ENCODE data around the gene ACADS. TPM values are rescaled to one million over a fixed set of nuclear protein-coding genes. Genes with fewer than 3 reads are reported as not detected.

ACADS gene
- total RNA-seq, 1 donor from 2014 or later = 20.0 TPM

DNA sequence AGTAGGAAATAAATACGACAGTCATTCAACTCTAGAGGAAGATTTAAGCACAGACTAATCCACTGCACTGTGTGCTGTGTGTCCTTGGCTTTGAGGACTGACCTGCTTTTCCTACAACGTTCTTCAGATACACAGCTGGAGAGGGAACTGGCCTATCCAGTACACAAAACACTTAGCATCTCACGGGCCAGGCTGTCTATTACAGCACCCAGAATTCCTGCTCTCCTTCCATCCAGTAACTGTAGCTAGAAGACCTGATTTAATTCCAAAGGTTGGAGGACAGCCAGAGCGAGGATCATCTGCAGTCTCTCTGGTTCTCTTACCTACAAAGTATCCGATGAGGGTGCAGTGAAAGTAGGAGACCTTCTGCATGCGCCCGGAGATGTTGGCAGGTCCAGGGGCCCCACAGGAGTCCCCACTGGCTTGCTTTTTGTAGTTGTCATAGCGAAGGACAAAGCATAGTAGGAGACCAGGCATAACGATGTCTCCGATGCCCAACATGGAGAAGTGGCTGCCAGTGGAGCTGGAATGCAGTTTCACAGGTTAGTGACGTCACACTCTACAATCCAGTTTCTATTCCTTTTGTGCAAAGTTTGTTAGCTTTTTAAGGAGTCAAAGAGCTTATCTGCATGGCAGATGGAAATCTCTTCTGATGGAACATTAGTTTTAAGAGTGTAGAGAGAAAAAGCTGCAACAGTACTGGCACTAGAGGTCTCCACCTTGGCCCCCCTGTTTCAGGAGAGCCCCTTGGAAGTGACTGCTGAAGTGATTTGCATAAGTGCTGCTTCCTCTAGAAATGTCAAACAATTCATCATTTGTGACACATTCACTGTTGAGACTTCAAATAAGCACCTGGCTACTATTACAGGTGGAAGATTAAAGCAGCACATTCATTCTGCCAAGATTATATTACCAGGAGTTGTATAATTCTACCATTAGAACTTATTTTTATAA, 41.7 kb downstream of the ACADS start:
- H3K36me3 ChIP-seq (ENCODE audit: control insufficient read depth, insufficient read depth, low read length) = no peaks in the 10 kb centered on the region
- no peak for DNase-seq (ENCODE audit: low read depth)
- TF ChIP-seq CTCF (IDR thresholded peaks at IDR 0.05; ENCODE audit: insufficient read depth, low read length, poor library complexity, severe bottlenecking) = no peak
- H3K4me3 ChIP-seq (ENCODE audit: low read depth, low read length) = no peak overlapping the region
- no peaks in the 10 kb centered on the region for H3K27me3 ChIP-seq (ENCODE audit: control insufficient read depth, insufficient read depth, low read length)

DNA sequence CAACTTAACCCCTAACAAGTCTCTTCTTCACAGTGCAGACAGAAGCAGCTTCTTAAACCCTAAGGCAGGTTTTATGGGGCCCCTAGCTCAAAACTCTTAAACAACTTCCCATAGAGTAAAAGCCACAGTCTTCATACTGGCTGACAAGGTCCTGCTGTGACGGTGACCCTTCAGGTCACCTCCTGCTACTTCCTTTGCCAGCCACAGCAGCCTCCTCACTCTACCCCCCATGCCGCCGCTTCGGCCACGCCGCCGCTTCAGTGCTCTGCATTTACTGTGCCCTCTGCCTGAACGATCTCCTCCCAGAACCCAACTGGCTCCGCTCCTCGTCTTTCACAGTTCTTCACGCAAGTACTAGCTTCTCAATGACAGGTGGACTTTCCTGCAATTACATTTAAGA, 45.5 kb downstream of the ACADS start:
- Histone ChIP-seq H3K4me3 (ENCODE audit: low read depth, low read length) (no peak overlapping the region), H3K36me3 (ENCODE audit: control insufficient read depth, insufficient read depth, low read length) (no peaks in the 10 kb centered on the region), H3K27me3 (ENCODE audit: control insufficient read depth, insufficient read depth, low read length) (no peaks in the 10 kb centered on the region)
- DNase-seq (ENCODE audit: low read depth) = no peak
- no peak for TF ChIP-seq CTCF (IDR thresholded peaks at IDR 0.05; ENCODE audit: insufficient read depth, low read length, poor library complexity, severe bottlenecking)

GRCh38 chr12:120774169-120774916, 48.7 kb downstream of the ACADS start:
- no peak for DNase-seq (ENCODE audit: low read depth)
- H3K4me3 ChIP-seq (ENCODE audit: low read depth, low read length) = no peak overlapping the region
- H3K27me3 ChIP-seq (ENCODE audit: control insufficient read depth, insufficient read depth, low read length) = no peaks in the 10 kb centered on the region
- no peaks in the 10 kb centered on the region for H3K36me3 ChIP-seq (ENCODE audit: control insufficient read depth, insufficient read depth, low read length)
- no peak for TF ChIP-seq CTCF (IDR thresholded peaks at IDR 0.05; ENCODE audit: insufficient read depth, low read length, poor library complexity, severe bottlenecking)

GRCh38 chr12:120775862-120776552, 50.4 kb downstream of the ACADS start:
- Histone ChIP-seq H3K27me3 (ENCODE audit: control insufficient read depth, insufficient read depth, low read length) (no peaks in the 10 kb centered on the region), H3K36me3 (ENCODE audit: control insufficient read depth, insufficient read depth, low read length) (no peaks in the 10 kb centered on the region), H3K4me3 (ENCODE audit: low read depth, low read length) (no peak overlapping the region)
- no peak for DNase-seq (ENCODE audit: low read depth)
- peak; percentile 9 for TF ChIP-seq CTCF (IDR thresholded peaks at IDR 0.05; ENCODE audit: insufficient read depth, low read length, poor library complexity, severe bottlenecking)

- no peaks in the 10 kb centered on the region for H3K27me3 ChIP-seq (ENCODE audit: control insufficient read depth, insufficient read depth, low read length)
- no peak for DNase-seq (ENCODE audit: low read depth)
- no peak overlapping the region for H3K4me3 ChIP-seq (ENCODE audit: low read depth, low read length)
- TF ChIP-seq CTCF (IDR thresholded peaks at IDR 0.05; ENCODE audit: insufficient read depth, low read length, poor library complexity, severe bottlenecking) = no peak
- no peaks in the 10 kb centered on the region for H3K36me3 ChIP-seq (ENCODE audit: control insufficient read depth, insufficient read depth, low read length)
These were observed 57.6 kb downstream of the ACADS start for GRCh38 chr12:120783197-120783596.
